Right cardiac atrium (tissue), 5 donors: ENCODE measurements around the gene FAM117B. TPM values are rescaled to one million over a fixed set of nuclear protein-coding genes. Genes with fewer than 3 reads are reported as not detected.
"Not testable (repeated sequence)": the region's sequence is repeated elsewhere in the genome, so short reads cannot be mapped to it uniquely, and the experiment has no call there.

Source experiments
- ATAC-seq, 2 donors: fragments of 200-7000 bp; cut with Tn5 transposase; one replicate each; pipeline versions ENCODE4 v1.8.0 to v1.9.1; 2020; ENCODE audit warnings: moderate library complexity in 2 of 2, mild to moderate bottlenecking in 1 of 2
- DNase-seq, 3 donors: peaks; one replicate each; pipeline ENCODE4 v3.0.0-alpha.2; 2020
- H3K27ac ChIP-seq: one replicate; pipeline ENCODE4 v1.5.1; 2013; ENCODE audit warnings: mild to moderate bottlenecking, low read length, control low read depth, moderate library complexity
- H3K27me3 ChIP-seq: one replicate; pipeline ENCODE4 v1.6.1; 2013; ENCODE audit not compliant: control insufficient read depth, insufficient read depth
- H3K4me1 ChIP-seq: one replicate; pipeline ENCODE4 v1.6.1; 2013; ENCODE audit warnings: low read length; ENCODE audit not compliant: control insufficient read depth, insufficient read depth
- H3K4me3 ChIP-seq: one replicate; pipeline ENCODE4 v1.5.1; 2013; ENCODE audit warnings: low read length, control low read depth
- H3K9me3 ChIP-seq: one replicate; pipeline ENCODE4 v1.6.1; 2013; ENCODE audit warnings: low read length; ENCODE audit not compliant: control insufficient read depth
- WGBS: extraction: QIAGEN DNeasy Blood & Tissue Kit; methylation state at CpG from one replicate; pipeline ENCODE4 v1.1.7; 2013; 5-methylcytosine and 5-hydroxymethylcytosine counted together
- intact Hi-C, 4 donors: fragments of 100-400 bp; cut with DNase I; formaldehyde crosslinking; loops; one replicate each; pipeline versions ENCODE4 v1.11.0 to v1.14.0; 2022 to 2023
- polyA plus RNA-seq: library from polyadenylated mRNA; stranded (reverse); fragments of 200-250 nt; gene quantifications from one replicate; pipeline ENCODE4 v1.2.3, GENCODE V29; 2013
- total RNA-seq, 4 donors: library from RNA; stranded (reverse); fragmentation: NEBNext Ultra II Directional; extraction: Animal tissue kit (Norgen Biotek cat#: 25700); gene quantifications; one replicate each; pipeline ENCODE4 v1.2.1, GENCODE V29; 2021
- donor health status: healthy with polysubstance abuse.
- donor health status: DM: no; HTN: yes; CAD: no.
- donor health status: DM: no; HTN: no; CAD: no.
- donor health status: DM: no; HTN: yes; CAD: no; lungs with severe emphysema.
- donor health status: DM: yes; HTN: yes; CAD: no.

The FAM117B gene
- total and polyA plus RNA-seq, 5 donors = 1.5 to 4.5 (median 3.8) TPM

- ATAC-seq (no peak), DNase-seq (no peak)
- WGBS = 87% methylated on average over 1 of the region's 1 CpG
- no peak overlapping the region for H3K4me3 ChIP-seq
- no peaks in the 10 kb centered on the region for H3K9me3 ChIP-seq
- H3K27me3 ChIP-seq = no peaks in the 10 kb centered on the region
- H3K4me1 ChIP-seq = no peaks in the 10 kb centered on the region
- intact Hi-C loops = no loop called here
- no peak overlapping the region for H3K27ac ChIP-seq
These were observed 68.3 kb downstream of the FAM117B start for GRCh38 chr2:202703091-202703490.

GRCh38 chr2:202704248-202704647 is 69.5 kb downstream of the FAM117B start:
- Histone ChIP-seq H3K27ac (no peak overlapping the region), H3K4me3 (no peak overlapping the region), H3K9me3 (no peaks in the 10 kb centered on the region), H3K4me1 (no peaks in the 10 kb centered on the region), H3K27me3 (no peaks in the 10 kb centered on the region)
- DNase-seq (no peak), ATAC-seq (no peak)
- intact Hi-C loops = no loop called here

- H3K4me1 ChIP-seq = no peaks in the 10 kb centered on the region
- ATAC-seq = no peak
- no peak for DNase-seq
- 72% methylated on average over 4 of the region's 4 CpGs for WGBS
- no peak overlapping the region for H3K4me3 ChIP-seq
- no peaks in the 10 kb centered on the region for H3K27me3 ChIP-seq
- intact Hi-C loops = no loop called here
- no peak overlapping the region for H3K27ac ChIP-seq
- no peaks in the 10 kb centered on the region for H3K9me3 ChIP-seq
These were observed 70.8 kb downstream of the FAM117B start for GRCh38 chr2:202705446-202706020.

GRCh38 chr2:202714971-202715935 is 80.5 kb downstream of the FAM117B start:
- 97% methylated on average over 60 of the region's 64 CpGs for WGBS
- H3K27ac ChIP-seq, H3K4me1 ChIP-seq, H3K27me3 ChIP-seq, intact Hi-C loops, H3K9me3 ChIP-seq, H3K4me3 ChIP-seq, ATAC-seq: not testable (repeated sequence)
- peak in 1 of 3 donors; percentile 55 for DNase-seq

GRCh38 chr2:202716114-202716718 is 81.4 kb downstream of the FAM117B start:
- intact Hi-C loops = no loop called here
- no peak overlapping the region for H3K4me3 ChIP-seq
- no peak overlapping the region for H3K27ac ChIP-seq
- ATAC-seq (no peak), DNase-seq (no peak)
- WGBS = 98% methylated on average over 5 of the region's 5 CpGs
- H3K9me3 ChIP-seq = no peaks in the 10 kb centered on the region
- no peaks in the 10 kb centered on the region for H3K4me1 ChIP-seq
- no peaks in the 10 kb centered on the region for H3K27me3 ChIP-seq

GRCh38 chr2:202716953-202717597 is 82.3 kb downstream of the FAM117B start:
- Histone ChIP-seq H3K4me1 (no peaks in the 10 kb centered on the region), H3K27me3 (no peaks in the 10 kb centered on the region), H3K9me3 (no peaks in the 10 kb centered on the region), H3K27ac (no peak overlapping the region), H3K4me3 (no peak overlapping the region)
- intact Hi-C loops = no loop called here
- DNase-seq (no peak), ATAC-seq (no peak)
- 98% methylated on average over 2 of the region's 2 CpGs for WGBS

GRCh38 chr2:202717598-202718310 is 83.0 kb downstream of the FAM117B start:
- Histone ChIP-seq H3K4me1 (no peaks in the 10 kb centered on the region), H3K27ac (no peak overlapping the region), H3K4me3 (no peak overlapping the region), H3K27me3 (no peaks in the 10 kb centered on the region), H3K9me3 (no peaks in the 10 kb centered on the region)
- 86% methylated on average over 3 of the region's 3 CpGs for WGBS
- no peak for ATAC-seq
- DNase-seq = no peak
- intact Hi-C loops = no loop called here

- no peak for DNase-seq
- ATAC-seq = no peak
- Histone ChIP-seq H3K27me3 (no peaks in the 10 kb centered on the region), H3K9me3 (no peaks in the 10 kb centered on the region), H3K4me1 (no peaks in the 10 kb centered on the region), H3K27ac (no peak overlapping the region), H3K4me3 (no peak overlapping the region)
- intact Hi-C loops = no loop called here
- 58% methylated on average over 4 of the region's 4 CpGs for WGBS
These were observed 83.8 kb downstream of the FAM117B start for GRCh38 chr2:202718614-202719013.

GRCh38 chr2:202720226-202720625 is 85.5 kb downstream of the FAM117B start:
- no peak overlapping the region for H3K27ac ChIP-seq
- no peaks in the 10 kb centered on the region for H3K9me3 ChIP-seq
- WGBS = 42% methylated on average over 2 of the region's 2 CpGs
- H3K4me3 ChIP-seq = no peak overlapping the region
- intact Hi-C loops = no loop called here
- no peaks in the 10 kb centered on the region for H3K27me3 ChIP-seq
- ATAC-seq (no peak), DNase-seq (no peak)
- H3K4me1 ChIP-seq = no peaks in the 10 kb centered on the region

- DNase-seq (no peak), ATAC-seq (no peak)
- Histone ChIP-seq H3K4me3 (no peak overlapping the region), H3K27me3 (no peaks in the 10 kb centered on the region), H3K4me1 (no peaks in the 10 kb centered on the region), H3K27ac (no peak overlapping the region), H3K9me3 (no peaks in the 10 kb centered on the region)
- intact Hi-C loops = no loop called here
- 83% methylated on average over 3 of the region's 3 CpGs for WGBS
These were observed 86.9 kb downstream of the FAM117B start for GRCh38 chr2:202721621-202722020.
